ENCODE measurements around the gene EMC10.

DNA sequence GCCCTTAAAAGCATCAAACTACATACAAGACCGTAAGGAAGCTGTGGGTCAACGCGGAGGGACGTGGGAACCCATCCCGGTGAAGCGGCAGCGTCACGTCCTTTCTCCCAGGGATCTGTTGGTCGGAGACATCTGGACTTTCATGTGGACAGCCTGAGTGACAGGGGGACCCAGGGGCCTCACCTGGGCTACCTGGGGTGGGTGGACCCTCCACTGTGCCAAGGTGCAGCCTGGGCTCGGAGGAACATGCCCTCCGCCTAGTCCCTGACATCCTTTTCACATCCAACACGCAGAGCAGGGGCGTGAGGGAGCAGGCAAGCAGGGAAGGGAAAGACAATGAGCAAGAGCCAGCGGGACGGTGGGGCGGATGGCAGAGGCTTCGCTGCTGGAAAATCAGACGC, 14.1 kb downstream of the EMC10 start:
- TF ChIP-seq BCL11A (tag by site-specific recombination; IDR thresholded peaks at IDR 0.05; ENCODE audit: low read depth) (no peak), ZNF416 (tag by site-specific recombination; IDR thresholded peaks at IDR 0.05) (no peak), ZBTB8A (tag by site-specific recombination; IDR thresholded peaks at IDR 0.05) (no peak), FEZF1 (tag by site-specific recombination; IDR thresholded peaks at IDR 0.05) (no peak), ZNF404 (tag by site-specific recombination; IDR thresholded peaks at IDR 0.05) (no peak), ZIC2 (tag by site-specific recombination; IDR thresholded peaks at IDR 0.05) (no peak), ZNF274 (IDR thresholded peaks at IDR 0.05; ENCODE audit: low read length) (no peak), ZNF274 (tag by site-specific recombination; IDR thresholded peaks at IDR 0.05; ENCODE audit: borderline replicate concordance) (no peak), ZNF138 (tag by site-specific recombination; IDR thresholded peaks at IDR 0.05; ENCODE audit: borderline replicate concordance) (no peak), RBAK (tag by site-specific recombination; IDR thresholded peaks at IDR 0.05) (no peak), ZNF76 (tag by site-specific recombination; IDR thresholded peaks at IDR 0.05; ENCODE audit: borderline replicate concordance, low read depth) (no peak)
- TF ChIP-seq, protein P1, sequence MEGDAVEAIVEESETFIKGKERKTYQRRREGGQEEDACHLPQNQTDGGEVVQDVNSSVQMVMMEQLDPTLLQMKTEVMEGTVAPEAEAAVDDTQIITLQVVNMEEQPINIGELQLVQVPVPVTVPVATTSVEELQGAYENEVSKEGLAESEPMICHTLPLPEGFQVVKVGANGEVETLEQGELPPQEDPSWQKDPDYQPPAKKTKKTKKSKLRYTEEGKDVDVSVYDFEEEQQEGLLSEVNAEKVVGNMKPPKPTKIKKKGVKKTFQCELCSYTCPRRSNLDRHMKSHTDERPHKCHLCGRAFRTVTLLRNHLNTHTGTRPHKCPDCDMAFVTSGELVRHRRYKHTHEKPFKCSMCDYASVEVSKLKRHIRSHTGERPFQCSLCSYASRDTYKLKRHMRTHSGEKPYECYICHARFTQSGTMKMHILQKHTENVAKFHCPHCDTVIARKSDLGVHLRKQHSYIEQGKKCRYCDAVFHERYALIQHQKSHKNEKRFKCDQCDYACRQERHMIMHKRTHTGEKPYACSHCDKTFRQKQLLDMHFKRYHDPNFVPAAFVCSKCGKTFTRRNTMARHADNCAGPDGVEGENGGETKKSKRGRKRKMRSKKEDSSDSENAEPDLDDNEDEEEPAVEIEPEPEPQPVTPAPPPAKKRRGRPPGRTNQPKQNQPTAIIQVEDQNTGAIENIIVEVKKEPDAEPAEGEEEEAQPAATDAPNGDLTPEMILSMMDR (tag by site-specific recombination; IDR thresholded peaks at IDR 0.05), result no peak
- TF ChIP-seq, protein P2, sequence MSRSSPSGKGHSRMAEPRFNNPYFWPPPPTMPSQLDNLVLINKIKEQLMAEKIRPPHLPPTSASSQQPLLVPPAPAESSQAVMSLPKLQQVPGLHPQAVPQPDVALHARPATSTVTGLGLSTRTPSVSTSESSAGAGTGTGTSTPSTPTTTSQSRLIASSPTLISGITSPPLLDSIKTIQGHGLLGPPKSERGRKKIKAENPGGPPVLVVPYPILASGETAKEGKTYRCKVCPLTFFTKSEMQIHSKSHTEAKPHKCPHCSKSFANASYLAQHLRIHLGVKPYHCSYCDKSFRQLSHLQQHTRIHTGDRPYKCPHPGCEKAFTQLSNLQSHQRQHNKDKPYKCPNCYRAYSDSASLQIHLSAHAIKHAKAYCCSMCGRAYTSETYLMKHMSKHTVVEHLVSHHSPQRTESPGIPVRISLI (tag by site-specific recombination; IDR thresholded peaks at IDR 0.05), result no peak
- TF ChIP-seq, protein P3, sequence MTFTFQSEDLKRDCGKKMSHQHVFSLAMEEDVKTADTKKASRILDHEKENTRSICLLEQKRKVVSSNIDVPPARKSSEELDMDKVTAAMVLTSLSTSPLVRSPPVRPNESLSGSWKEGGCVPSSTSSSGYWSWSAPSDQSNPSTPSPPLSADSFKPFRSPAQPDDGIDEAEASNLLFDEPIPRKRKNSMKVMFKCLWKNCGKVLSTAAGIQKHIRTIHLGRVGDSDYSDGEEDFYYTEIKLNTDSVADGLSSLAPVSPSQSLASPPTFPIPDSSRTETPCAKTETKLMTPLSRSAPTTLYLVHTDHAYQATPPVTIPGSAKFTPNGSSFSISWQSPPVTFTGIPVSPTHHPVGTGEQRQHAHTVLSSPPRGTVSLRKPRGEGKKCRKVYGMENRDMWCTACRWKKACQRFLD (tag by site-specific recombination; IDR thresholded peaks at IDR 0.05), result no peak
- TF ChIP-seq, protein P4, sequence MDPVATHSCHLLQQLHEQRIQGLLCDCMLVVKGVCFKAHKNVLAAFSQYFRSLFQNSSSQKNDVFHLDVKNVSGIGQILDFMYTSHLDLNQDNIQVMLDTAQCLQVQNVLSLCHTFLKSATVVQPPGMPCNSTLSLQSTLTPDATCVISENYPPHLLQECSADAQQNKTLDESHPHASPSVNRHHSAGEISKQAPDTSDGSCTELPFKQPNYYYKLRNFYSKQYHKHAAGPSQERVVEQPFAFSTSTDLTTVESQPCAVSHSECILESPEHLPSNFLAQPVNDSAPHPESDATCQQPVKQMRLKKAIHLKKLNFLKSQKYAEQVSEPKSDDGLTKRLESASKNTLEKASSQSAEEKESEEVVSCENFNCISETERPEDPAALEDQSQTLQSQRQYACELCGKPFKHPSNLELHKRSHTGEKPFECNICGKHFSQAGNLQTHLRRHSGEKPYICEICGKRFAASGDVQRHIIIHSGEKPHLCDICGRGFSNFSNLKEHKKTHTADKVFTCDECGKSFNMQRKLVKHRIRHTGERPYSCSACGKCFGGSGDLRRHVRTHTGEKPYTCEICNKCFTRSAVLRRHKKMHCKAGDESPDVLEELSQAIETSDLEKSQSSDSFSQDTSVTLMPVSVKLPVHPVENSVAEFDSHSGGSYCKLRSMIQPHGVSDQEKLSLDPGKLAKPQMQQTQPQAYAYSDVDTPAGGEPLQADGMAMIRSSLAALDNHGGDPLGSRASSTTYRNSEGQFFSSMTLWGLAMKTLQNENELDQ (tag by site-specific recombination; IDR thresholded peaks at IDR 0.05; ENCODE audit: low read depth), result no peak

Data from HEK293 (cell line).